ENCODE results near the gene PPP1R15B. TPM values are rescaled to one million over a fixed set of nuclear protein-coding genes. Genes with fewer than 3 reads are reported as not detected.

PPP1R15B gene
- total RNA-seq, 1 donor from 2014 or later, result 39.2 TPM

DNA sequence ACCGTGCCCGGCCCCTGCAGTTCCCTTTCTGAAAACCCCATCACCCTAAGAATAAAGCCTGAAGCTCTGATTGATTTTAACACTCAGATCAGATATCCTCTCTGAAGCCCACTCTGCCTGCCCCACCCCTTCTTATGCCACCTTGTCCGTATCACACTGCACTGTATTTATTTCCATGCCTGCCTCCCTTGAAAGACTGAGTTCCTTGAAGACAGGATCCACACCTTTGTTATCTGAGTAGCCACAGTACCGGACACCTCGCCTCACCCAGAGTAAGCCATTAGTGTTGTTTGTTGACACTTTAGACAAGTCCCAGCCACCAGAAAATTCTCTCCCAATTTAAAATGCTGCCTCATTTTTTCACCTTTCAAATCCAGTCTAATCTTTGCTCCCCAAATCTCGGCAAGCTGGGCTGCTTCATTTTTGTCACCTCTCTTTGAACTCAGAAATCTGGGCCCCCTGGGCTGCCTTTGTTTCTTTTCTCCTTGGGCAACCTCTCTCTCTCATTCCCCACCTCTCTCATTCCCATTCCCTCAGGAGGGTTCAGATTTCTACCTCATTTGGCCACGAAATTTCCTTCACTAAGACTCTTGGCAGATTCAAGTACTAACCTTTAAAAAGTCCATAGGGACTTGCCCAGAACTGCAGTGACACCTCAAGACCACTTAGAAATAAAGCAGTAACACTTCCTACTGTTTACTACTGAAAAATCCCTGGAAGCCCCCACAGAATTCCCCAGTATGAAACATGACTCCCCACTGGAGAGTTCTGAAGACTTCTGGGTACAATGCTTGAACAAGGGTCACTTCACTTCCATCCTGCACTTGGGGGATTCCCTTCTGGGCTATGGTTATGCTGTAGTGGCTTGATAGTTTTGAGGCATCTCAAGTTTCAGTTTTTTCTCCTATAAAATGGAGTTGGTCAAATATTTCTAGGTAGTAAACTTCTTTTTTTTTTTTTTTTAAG, 8.7 kb upstream of the PPP1R15B start:
- DNase-seq, result no peak

DNA sequence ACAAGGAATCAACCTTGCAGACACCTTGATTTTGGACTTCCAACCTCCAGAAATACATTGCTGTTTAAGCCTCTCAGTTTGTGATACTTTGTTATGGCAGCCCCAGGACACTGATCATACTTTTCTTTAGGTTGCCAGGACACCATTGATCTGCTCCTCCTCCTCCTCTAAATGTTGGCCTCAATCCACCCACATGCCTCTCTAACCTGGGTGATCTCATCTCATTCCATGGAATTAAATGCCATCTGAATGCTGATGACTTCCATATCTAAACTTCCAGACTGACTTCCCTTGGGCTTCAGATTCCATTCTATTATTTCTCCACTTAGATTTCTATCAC, 7.4 kb upstream of the PPP1R15B start:
- no peak for DNase-seq

DNA sequence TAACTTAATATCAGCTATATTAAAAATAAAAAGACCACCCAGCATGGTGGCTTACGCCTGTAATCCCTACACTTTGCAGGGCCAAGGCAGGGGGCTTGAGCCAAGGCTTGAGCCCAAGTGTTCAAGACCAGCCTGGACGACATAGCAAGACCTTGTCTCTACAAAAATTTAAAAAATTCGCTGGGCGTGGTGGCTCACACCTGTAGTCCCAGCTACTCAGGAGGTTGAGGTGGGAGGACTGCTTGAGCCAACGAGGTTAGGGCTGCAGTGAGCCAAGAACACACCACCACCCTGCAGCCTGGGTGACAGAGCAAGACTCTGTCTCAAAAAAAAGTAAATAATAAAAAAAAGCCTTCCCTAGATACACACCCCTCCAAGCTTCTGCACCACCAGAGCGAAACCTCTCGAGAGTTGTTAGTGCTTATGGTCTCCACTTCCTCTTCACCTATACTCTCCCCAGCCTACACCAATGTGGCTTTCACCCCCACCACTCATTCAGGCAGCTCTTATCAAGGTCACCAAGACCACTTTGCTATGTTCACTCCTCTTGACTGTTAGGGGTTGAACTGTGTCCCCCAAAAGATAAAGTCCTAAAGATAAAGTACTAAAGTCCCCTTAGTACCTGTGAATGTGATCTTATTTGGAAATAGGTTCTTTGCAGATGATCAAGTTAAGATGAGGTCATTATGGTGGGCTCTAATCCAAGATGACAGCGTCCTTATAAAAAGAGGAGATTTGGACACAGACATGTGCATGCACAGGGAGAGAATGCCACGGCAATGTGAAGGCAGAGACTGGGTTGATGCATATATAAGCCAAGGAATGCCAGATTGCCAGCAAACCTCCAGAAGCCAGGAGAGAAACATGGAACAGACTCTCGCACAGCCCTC, 6.8 kb upstream of the PPP1R15B start:
- DNase-seq, result no peak

DNA sequence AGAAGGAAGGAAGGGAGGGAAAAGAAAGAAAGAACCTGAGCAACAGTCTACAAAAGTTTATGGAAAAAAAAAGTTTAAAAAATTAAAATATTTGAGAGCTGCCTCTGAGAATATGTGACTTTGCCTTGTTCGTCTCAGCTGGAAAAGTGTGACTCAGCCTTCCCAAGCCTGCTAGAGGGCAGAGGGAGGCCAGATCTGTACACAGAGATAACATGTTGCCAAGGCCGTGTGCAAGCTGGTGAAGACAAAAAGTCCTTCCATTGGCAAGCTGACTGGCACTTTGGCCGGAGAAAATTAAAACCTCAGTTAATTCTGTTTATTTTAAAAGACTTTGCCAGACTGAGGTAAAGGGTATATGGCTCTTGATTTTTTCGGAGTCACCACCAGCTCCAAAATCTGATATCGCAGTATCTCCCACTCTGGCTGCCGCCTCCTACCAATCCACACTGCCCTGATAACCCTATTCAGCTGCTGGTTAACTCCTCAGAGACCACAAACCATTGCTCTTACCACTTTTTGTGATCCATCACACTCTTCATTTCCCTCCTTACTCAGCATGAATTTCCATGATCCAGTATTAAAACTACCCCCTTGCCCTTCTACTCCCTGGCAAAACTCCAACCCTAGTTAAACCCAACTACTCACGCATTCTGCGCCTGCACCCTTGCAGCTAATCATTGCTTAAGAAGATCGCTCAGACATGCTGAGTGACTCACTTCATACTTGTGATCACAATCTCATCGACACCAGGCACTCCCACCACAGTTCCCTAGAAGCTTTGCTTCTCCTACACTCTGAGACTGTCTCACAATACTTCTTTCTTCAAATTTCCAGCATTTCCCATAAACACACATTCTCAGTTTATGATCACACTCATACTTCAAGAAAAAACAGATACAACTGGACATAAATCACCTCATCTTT, 5.7 kb upstream of the PPP1R15B start:
- peak; percentile 30 for DNase-seq

DNA sequence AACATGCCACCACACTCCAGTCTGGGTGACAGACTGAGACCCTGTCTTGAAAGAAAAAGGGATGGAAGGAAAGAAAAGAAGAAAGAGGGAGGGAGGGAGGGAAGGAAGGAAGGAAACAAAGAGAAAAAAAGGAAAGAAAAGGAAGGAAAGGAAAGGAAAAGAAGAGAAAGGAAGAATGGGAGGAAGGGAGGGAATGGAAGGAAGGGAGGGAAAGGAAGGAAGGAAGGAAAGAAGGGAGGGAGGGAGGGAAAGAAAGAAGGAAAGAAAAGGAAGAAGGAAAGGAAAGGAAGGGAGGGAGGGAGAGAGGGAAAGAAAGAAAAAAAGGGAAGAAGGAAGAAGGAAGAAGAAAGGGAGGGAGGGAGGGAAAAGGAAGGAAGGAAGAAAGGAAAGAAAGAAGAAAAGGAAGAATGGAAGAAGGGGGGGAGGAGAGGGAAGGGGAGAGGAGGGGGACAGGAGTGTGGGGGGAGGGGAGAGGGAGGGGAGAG, 5.0 kb upstream of the PPP1R15B start:
- no peak for DNase-seq

DNA sequence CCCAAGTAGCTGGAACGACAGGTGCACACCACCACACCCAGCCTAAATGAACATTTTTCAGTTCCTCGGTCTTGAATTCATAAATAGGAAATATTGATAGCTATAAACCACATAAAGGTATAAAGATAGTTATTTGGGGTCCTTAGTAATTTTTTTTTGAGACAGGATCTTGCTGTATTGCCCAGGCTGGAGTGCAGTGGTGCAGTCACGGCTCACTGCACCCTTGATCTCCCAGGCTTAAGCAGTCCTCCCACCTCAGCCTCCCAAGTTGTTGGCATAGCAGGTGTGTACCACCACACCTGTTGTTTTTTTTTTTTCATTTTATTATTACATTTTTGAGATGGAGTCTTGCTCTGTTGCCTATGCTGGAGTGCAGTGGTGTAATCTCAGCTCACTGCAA, 3.7 kb upstream of the PPP1R15B start:
- DNase-seq, result no peak

DNA sequence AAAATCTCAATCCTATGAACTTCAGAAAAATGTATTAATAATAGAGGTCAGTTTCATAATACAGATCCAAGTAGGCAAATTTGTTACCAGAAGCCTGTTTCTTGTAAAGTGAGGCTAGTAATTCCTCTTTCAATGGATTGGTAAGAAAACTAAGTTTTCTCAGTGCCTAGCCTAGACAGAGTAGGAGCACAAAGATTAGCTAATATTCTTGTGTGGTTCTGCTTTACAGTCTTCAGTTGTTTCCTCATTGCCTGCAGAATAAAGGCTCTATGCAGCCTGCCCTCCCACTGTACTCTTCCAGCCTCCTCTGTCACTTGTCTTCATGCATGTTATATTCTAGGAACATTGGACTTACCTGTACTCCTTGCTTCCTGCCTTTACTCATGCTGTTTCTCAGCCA, 2.4 kb upstream of the PPP1R15B start:
- DNase-seq, result no peak

DNA sequence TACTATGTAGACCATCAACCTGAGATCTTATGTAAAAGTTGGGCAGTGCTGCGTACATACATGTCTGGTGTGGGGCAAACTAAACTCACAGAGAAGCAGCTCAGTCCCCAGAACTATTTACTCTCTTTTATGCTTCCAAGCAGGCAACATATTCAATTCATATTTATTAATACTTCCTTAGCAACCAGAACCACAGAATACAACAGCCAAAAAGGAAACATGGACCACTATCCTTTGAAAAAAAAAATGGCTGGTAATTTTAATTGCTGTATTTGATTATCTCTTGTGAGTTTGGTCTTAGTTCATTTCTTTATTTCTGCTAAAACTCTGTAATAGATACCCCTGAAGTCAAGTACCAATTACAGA, 1.5 kb upstream of the PPP1R15B start:
- DNase-seq, result no peak

DNA sequence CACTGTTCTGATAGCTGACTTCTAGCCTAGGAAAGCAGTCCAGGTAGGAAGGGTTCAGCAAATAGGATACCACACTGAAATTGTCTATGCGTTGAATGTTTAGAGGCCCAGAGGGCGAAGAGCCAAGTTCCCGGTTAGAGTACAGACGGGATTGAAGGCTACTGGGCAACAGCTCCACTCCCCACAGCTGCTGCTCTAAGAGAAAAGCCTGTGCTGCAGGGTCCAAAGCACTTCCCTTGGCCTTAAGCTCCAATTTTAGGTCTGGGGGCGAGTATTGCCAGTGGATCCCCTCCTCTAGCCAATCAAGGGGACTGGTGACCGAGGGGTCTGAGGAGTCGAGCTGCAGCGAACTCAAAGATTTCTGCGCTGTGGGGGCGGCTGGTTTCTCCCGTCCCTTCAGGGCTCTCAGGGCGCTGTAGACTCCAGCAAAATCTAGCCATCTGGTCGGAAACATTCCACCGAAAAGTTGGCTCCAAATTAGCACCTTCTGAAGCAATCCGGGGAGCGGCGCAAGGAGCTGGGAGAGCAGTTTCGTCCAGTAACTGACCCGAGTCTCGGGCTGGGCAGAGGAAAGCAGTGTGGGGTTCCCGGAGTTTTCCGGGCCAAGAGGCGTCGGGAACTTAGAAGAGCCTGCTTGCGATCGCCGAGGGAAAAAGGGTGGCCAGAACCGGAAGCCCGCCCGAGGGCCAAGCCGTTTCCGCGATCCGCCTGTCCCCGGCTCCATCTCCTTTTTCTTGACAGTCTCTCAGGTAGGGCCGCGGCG, 748 bp downstream of the PPP1R15B start:
- peak; percentile 76 for DNase-seq

DNA sequence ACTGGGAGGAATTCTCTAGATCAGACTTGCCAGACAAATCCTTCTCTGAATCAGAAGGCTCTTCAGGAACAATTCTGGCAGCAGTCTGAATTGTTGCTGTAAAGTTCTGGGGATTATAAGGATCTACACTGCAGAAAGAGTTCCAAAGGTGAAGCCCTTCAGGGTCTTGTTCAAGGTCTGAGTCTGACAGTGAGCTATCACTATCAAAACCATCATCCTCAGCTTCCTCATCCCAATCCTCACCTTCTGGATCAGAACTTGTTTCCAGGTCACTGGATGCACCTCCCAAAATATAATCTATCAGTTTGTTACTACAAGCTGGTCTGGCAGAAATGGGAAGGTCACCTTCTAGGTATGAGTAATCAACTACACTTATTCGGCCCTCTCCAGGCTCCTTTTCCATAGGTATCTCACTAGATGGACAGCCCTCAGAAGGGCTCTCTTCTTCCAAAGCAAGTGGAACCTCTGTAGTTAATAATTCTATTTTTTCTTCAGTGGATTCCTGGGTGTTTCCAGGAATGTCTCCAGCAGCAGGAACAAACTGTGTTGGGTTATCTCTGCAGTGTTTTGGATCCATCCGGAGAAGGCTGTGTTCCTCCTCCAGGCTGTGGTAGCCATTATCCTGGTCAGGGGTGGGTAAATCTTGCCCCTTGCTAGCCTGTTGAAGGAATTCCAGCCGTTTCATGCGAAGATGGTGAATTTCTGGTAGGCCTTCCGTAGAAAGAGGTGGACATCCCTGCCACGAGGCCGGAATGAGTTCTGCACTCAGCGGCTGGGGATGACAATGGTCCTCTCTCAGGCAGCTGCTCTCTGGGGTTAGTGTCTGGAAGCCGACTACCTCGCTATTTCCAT, 1.6 kb downstream of the PPP1R15B start:
- DNase-seq, result no peak

DNA sequence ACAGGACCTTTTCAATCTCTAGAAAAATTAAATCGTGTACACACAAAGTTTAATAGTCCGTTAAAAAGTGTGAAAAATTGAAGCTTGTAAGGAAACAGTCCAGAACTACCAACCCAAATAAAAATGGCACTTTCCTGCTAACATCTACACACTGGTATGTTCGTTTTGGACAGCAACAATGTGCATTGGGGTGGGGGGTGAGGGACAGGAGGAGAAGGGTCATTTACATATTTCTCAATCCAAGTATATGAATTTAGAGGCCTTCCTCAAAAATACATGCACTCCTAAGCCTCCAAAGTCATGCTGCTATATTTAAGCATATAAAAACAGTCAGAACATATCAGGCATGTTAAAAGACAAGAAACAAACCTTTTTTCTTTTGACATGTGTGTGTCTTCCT, 2.5 kb downstream of the PPP1R15B start:
- DNase-seq, result no peak

DNA sequence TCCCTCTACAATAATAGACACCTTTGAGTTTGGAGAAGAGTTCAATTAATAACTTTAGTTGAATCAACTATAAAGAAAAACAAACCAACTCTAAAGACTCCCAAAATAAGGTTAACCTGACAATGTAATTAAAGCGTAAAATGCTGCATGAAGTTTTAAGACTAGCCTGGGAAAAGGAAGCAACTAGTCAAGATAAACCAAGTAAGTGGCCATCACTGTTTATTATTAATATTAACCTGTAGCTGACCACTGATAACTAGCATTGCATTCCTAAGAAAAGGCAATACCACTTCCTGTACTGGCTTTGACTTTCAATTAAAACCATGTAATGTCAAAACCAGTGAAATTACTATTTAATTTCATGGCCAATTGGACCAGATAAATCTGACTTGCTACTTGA, 3.0 kb downstream of the PPP1R15B start:
- no peak for DNase-seq

DNA sequence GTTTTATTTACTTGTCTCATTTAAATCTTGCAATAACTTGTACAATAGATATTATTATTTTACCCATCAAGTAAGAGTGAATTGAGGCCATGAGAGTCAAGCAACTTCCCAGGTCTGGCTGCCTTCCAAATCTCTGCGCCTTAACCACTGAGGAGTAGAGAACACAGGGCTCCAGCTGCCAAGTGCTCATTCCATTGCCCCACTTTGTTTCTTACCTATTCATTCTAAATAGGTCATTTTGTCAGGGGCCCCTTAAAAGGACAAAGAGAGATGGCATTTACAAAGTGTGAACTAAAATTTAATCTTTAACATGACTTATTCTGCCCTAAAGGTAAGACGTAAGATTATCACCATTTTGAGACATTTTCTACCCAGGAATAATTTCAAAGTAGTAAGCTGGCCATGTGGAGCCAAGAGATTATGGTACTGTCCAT, 3.5 kb downstream of the PPP1R15B start:
- peak; percentile 50 for DNase-seq

DNA sequence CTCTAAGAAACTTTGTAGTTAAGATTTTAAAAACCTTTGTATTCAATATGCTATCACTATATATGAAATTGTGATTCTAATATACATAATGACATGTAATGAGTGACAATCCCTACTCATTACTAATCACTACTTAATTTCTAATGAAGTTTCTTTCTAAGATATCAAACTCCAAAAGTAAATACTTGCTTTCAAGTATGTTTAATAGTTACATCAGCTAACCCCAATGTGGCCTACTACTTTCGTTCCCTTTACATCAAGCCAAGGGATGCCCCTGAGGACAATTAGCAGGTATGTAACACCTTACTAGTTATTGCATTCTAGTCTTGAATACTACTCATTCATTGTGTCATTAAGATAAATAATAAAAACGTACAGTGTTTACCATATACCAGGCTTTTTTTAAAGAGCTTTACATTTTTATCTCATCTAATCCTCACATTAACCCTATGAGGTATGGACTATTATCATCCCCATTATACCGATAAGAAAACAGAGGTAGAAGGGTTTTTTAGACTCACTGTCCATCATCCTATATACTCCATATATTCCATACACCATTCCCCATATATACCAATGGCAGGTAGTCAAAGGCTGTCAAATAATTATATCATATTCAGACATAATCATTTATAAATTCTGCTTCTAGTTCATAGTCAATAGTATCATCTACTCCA, 4.2 kb downstream of the PPP1R15B start:
- DNase-seq, result no peak

DNA sequence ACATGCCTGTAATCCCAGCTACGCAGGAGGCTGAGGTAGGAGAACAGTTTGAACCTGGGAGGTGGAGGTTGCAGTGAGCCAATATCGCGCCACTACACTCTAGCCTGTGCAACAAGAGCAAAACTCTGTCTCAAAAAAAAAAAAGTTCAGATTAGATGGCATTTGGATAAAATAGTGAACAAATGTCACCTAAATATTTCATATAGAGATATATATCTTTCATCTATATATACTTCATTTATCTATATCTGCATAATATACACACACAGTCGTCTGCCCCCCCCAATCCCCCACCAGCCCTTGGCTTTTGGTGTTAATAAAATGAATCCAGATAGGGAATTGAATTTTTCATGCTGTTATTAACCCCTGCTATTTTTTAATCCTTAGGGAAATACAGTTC, 5.0 kb downstream of the PPP1R15B start:
- DNase-seq, result no peak

DNA sequence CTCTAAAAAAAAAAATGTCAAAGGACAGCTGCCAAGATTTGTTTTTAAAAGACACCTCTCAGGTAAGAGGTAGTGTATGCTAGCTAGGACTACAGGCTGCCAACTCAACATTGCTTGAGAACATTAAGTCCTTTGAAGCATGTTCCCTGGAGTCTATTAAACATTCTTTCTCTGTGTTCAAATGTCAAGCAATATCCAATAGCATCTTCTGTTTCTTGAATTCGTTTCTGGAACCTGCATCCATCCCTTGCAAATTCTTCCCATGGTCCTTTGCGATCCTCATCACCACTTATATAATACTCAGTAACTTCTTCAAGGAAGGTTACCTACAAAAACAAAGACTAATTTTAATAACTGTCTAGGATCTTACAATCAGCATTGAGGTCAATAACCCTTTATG, 5.6 kb downstream of the PPP1R15B start:
- no peak for DNase-seq

DNA sequence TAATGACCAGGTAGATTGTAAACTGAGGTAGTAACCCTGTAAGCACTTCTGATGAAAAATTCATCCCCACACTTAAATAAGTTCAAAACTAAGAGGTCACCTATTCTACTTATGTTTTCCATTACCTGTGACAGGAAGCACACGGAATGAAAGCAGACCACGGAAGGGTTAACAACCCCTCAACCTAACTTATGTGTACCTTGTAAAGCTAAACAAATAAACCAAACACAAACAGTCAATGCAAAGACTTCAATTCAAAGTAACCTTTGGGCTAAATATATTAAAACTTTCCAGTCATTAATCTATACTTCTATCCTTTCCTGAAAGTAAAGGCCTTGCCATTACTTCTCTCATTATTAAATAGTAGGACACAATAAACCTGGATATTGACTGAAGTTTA, 7.0 kb downstream of the PPP1R15B start:
- no peak for DNase-seq

DNA sequence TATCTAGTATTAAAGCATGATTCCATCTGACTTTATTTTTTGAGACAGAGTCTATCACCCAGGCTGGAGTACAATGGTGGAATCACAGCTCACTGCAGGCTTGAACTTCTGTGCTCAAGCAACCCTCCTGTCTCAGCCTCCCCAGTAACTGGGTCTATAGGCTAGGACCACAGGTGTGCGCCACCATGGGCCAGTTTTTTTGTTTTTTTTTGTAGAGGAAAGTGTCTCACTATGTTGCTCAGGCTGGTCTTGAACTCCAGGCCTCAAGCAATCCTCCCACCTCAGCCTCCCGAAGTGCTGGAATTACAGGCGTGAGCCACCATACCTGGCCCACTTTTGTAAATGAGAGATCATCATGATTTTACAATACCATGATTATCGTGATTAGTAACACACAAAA, 9.2 kb downstream of the PPP1R15B start:
- no peak for DNase-seq

DNA sequence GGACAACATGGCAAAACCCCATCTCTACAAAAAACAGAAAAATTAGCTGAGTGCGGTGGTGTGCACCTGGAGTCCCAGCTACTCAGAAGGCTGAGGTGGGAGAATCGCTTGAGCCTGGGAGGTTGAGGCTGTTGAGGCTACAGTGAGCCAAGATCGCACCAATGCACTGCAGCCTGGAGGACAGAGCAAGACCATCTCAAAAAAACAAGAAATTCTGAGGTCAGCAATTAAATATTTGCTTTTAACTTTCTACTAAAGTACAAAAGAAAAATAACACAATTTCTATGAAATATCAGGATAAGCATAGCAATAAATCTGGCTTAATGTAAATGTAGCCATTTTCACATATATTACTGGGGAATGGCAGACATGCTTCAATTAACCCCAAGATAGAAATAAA, 9.9 kb downstream of the PPP1R15B start:
- DNase-seq, result no peak

All from skin of body (tissue), 2 donors.